ENCODE results near the gene TRIML1. TPM values are rescaled to one million over a fixed set of nuclear protein-coding genes. Genes with fewer than 3 reads are reported as not detected.

TRIML1 gene
- total and polyA plus RNA-seq, 8 donors: not detected

- no peak for DNase-seq
- no peak for FAIRE-seq
These were observed 430 bp downstream of the TRIML1 start for GRCh38 chr4:188139671-188140070.

DNA sequence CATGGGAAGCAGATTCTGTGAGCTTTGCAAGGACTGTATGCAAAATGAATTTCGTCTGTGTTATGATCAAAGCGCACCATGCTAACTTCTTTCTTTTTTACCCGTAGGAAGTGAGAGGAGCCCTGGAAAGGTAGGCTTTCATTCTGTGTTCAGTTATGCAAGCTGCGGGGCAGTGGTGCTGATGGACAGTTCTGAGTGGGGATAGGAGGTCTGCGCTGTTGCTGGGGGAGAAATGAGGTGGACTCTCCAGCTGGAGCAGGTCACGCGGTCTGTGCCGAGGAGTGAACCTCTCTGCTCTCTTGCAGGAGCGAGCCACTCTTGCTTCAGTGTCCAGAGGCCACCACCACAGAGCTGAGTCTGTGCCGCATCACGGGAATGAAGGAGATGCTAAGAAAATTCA lies 4.5 kb downstream of the TRIML1 start:
- no peak overlapping the region for H3K27ac ChIP-seq
- intact Hi-C loops (cut with DNase I): no loop called here
- 41% methylated on average over 11 of the region's 11 CpGs for WGBS, 2 donors
- H3K9me3 ChIP-seq: no peaks in the 10 kb centered on the region
- H3K27me3 ChIP-seq: no peaks in the 10 kb centered on the region
- no peak for ATAC-seq
- no peaks in the 10 kb centered on the region for H3K4me1 ChIP-seq
- no peak overlapping the region for H3K4me3 ChIP-seq
- FAIRE-seq: no peak
- DNase-seq: no peak
- no peak for TF ChIP-seq CTCF (IDR thresholded peaks at IDR 0.05)
- no peaks in the 10 kb centered on the region for H3K36me3 ChIP-seq

More at GRCh38 chr4:188139671-188140070, 430 bp downstream of the TRIML1 start:
- no peak overlapping the region for H3K27ac ChIP-seq
- no peak for TF ChIP-seq CTCF (IDR thresholded peaks at IDR 0.05)
- intact Hi-C loops (cut with DNase I): no loop called here
- H3K4me1 ChIP-seq: no peaks in the 10 kb centered on the region
- H3K27me3 ChIP-seq: no peaks in the 10 kb centered on the region
- no peak overlapping the region for H3K4me3 ChIP-seq
- no peaks in the 10 kb centered on the region for H3K36me3 ChIP-seq
- H3K9me3 ChIP-seq: no peaks in the 10 kb centered on the region
- WGBS, 2 donors: 73 to 80% methylated on average over 19 of the region's 19 CpGs
- no peak for ATAC-seq

DNA sequence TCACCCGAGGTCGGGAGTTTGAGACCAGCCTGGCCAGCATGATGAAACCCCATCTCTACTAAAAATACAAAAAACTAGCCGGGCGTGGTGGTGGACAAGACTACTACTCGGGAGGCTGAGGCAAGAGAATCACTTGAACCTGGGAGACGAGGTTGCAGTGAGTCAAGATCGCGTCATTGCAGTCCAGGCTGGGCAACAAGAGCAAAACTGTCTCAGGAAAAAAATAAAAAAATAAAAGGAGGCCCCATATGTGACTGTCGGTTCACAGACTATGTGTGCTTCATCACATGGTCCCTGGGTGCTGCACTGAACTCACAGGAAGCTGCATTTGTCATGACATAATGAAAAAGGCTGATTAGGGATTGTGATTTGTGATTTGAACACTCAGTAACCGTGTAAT lies 6.4 kb downstream of the TRIML1 start:
- no peak for DNase-seq
- intact Hi-C loops (cut with DNase I): no loop called here
- no peaks in the 10 kb centered on the region for H3K4me1 ChIP-seq
- no peak overlapping the region for H3K27ac ChIP-seq
- WGBS, 2 donors: 75 to 79% methylated on average over 10 of the region's 10 CpGs
- H3K4me3 ChIP-seq: no peak overlapping the region
- no peaks in the 10 kb centered on the region for H3K9me3 ChIP-seq
- no peaks in the 10 kb centered on the region for H3K27me3 ChIP-seq
- no peaks in the 10 kb centered on the region for H3K36me3 ChIP-seq
- FAIRE-seq: no peak
- no peak for TF ChIP-seq CTCF (IDR thresholded peaks at IDR 0.05)
- ATAC-seq: no peak

DNA sequence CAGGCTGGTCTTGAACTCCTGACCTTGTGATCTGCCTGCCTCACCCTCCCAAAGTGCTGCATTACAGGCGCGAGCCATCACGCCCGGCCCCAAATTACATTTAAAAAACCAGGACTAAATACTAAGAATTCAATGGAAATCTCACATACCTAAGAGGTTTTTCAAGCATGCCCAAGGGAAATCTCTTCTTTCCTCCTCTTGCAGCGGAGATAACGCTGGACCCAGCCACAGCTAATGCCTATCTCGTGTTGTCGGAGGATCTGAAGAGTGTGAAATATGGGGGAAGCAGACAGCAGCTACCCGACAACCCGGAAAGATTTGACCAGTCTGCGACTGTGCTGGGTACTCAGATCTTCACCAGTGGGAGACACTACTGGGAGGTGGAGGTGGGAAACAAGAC lies 7.4 kb downstream of the TRIML1 start:
- FAIRE-seq: no peak
- Histone ChIP-seq H3K27ac (no peak overlapping the region), H3K9me3 (no peaks in the 10 kb centered on the region), H3K27me3 (no peaks in the 10 kb centered on the region), H3K4me1 (no peaks in the 10 kb centered on the region), H3K36me3 (no peaks in the 10 kb centered on the region), H3K4me3 (no peak overlapping the region)
- no peak for ATAC-seq
- no peak for DNase-seq
- TF ChIP-seq CTCF (IDR thresholded peaks at IDR 0.05): no peak
- intact Hi-C loops (cut with DNase I): no loop called here
- WGBS, 2 donors: 69 to 83% methylated on average over 11 of the region's 11 CpGs

DNA sequence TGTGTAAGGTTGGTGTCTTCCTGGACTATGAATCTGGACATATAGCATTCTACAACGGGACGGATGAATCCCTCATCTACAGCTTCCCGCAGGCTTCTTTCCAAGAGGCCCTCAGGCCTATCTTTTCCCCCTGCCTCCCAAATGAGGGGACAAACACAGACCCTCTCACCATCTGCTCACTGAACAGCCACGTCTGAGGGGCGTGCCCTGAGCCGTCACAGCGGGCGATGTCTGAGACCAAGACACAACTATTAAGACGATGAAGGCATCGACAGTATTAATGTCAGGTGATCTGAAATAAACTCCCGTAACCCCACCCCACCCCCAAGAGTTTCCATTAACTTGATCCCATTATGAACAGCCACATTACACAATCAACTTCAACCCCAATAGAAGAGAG lies 7.9 kb downstream of the TRIML1 start:
- ATAC-seq: no peak
- Histone ChIP-seq H3K27me3 (no peaks in the 10 kb centered on the region), H3K4me3 (no peak overlapping the region), H3K4me1 (no peaks in the 10 kb centered on the region), H3K9me3 (no peaks in the 10 kb centered on the region), H3K36me3 (no peaks in the 10 kb centered on the region), H3K27ac (no peak overlapping the region)
- 78 to 88% methylated on average over 11 of the region's 11 CpGs for WGBS, 2 donors
- no peak for FAIRE-seq
- intact Hi-C loops (cut with DNase I): no loop called here
- no peak for TF ChIP-seq CTCF (IDR thresholded peaks at IDR 0.05)
- no peak for DNase-seq

Data from pancreas (tissue), 10 donors.